ENCODE results near the gene SH3BP1. TPM values are rescaled to one million over a fixed set of nuclear protein-coding genes. Genes with fewer than 3 reads are reported as not detected.

SH3BP1 gene
- total and polyA plus RNA-seq, 2 of the 13 experiments (the other 11 are each of a cell fraction or from before 2014, with no cell fraction given), result 8.4 to 18.5 TPM

GRCh38 chr22:37661160-37661924 is 21.9 kb downstream of the SH3BP1 start (continued):
- TF ChIP-seq ERF (CRISPR knock-in tag; IDR thresholded peaks at IDR 0.05) (0 out of 2 replicates have a peak, but pooled peaks have one; percentile 46), HNF4A (CRISPR knock-in tag; IDR thresholded peaks at IDR 0.05) (peak; percentile 80), PLRG1 (conservative IDR thresholded peaks at IDR 0.05) (no peak), HNF4G (IDR thresholded peaks at IDR 0.05; ENCODE audit: borderline replicate concordance, low read depth, low read length) (peak; percentile 78), HNF4G (CRISPR knock-in tag; IDR thresholded peaks at IDR 0.05; ENCODE audit: borderline replicate concordance, low read depth) (no peak), HMG20B (CRISPR knock-in tag; conservative IDR thresholded peaks at IDR 0.05) (0 out of 2 replicates have a peak, but pooled peaks have one; percentile 37), TFE3 (CRISPR knock-in tag; IDR thresholded peaks at IDR 0.05) (peak; percentile 52; the same call in 1 of the 2 replicates), SMC3 (IDR thresholded peaks at IDR 0.05; ENCODE audit: low read length) (no peak; the same call in 1 of the 2 replicates), ZBTB14 (CRISPR knock-in tag; IDR thresholded peaks at IDR 0.05) (0 out of 2 replicates have a peak, but pooled peaks have one; percentile 17), ZNF407 (CRISPR knock-in tag; IDR thresholded peaks at IDR 0.05; ENCODE audit: not compliant biosample characterization) (no peak), KDM3A (CRISPR knock-in tag; IDR thresholded peaks at IDR 0.05; ENCODE audit: low read depth) (peak; percentile 55; the same call in 1 of the 2 replicates), ZNF362 (CRISPR knock-in tag; IDR thresholded peaks at IDR 0.05; ENCODE audit: borderline replicate concordance) (peak; percentile 56; the same call in 1 of the 2 replicates), IRF2 (CRISPR knock-in tag; IDR thresholded peaks at IDR 0.05) (peak; percentile 64), ZMAT3 (CRISPR knock-in tag; conservative IDR thresholded peaks at IDR 0.05) (0 out of 2 replicates have a peak, but pooled peaks have one; percentile 39)

Data from HepG2 (cell line).